K562 (cell line): ENCODE results near the gene CRYBG1. TPM values are rescaled to one million over a fixed set of nuclear protein-coding genes. Genes with fewer than 3 reads are reported as not detected.

Source experiments
- ATAC-seq: fragments of 200-7000 bp; cut with Tn5 transposase; 3 replicates; pipeline ENCODE4 v1.9.1; 2020; ENCODE audit warnings: moderate library complexity
- BruUV-seq: library from RNA; stranded (reverse); fragments of 400-500 nt; replicated peaks from 2 replicates; lab custom pipeline; 2021; lab: Mats Ljungman, UMichigan
- CTCF ChIA-PET: fragments of 300-600 bp; formaldehyde crosslinking; extraction: SDS; loops from one replicate; lab custom pipeline; 2021; ENCODE audit warnings: low intra/inter-chr PET ratio; lab: Yijun Ruan, JAX
- POLR2A ChIA-PET: fragments of 300-600, 350-650 bp; sonication (Branson Sonifier 250); formaldehyde crosslinking; extraction: SDS; loops from one replicate; lab custom pipeline; 2021; ENCODE audit warnings: antibody characterized with exemption, inconsistent platforms; lab: Yijun Ruan, JAX
- DNase-seq, 4 experiments: peaks; one replicate each; pipeline versions ENCODE4 v3.0.0 to v3.0.0-alpha.2; 2011 to 2018; ENCODE audit warnings: low spot score in 3 of 4, mixed read lengths in 3 of 4; ENCODE audit errors: extremely low read depth in 1 of 4
- FAIRE-seq: peaks from 2 replicates; lab custom pipeline; 2011; peaks lifted over from hg19 to GRCh38; lab: Jason Lieb, UNC
- H2AFZ ChIP-seq: 2 replicates; pipeline ENCODE4 v1.6.0; 2011; ENCODE audit warnings: low read depth, low read length, control low read depth, inconsistent platforms
- H3K27ac ChIP-seq: fragments of 200-600 bp; 3 replicates; pipeline ENCODE4 v1.8.0; 2011; ENCODE audit warnings: low read depth, mild to moderate bottlenecking, control low read depth, inconsistent platforms, low read length, moderate library complexity, mixed read lengths; ENCODE audit errors: extremely low read depth
- H3K27me3 ChIP-seq, 2 experiments: fragments of 300-600 bp in 1 of 2; 2 replicates in 1 of 2; 3 replicates in 1 of 2; pipeline versions ENCODE4 v1.6.0 to v1.8.0; 2011; ENCODE audit warnings: inconsistent platforms in 2 of 2, low read length in 2 of 2, mild to moderate bottlenecking in 1 of 2, mixed read lengths in 1 of 2, moderate library complexity in 1 of 2; ENCODE audit not compliant: control insufficient read depth in 2 of 2, insufficient read depth in 2 of 2
- H3K36me3 ChIP-seq: fragments of 300-600 bp; 3 replicates; pipeline ENCODE4 v1.8.0; 2011; ENCODE audit warnings: mild to moderate bottlenecking, low read length, inconsistent platforms; ENCODE audit not compliant: control insufficient read depth, insufficient read depth
- H3K4me1 ChIP-seq, 2 experiments: fragments of 200-600 bp in 1 of 2; replicated peaks in 1 of 2; 2 replicates in 1 of 2; 3 replicates in 1 of 2; pipeline versions ENCODE4 v1.5.1 to v1.8.0; 2011; ENCODE audit warnings: inconsistent platforms in 2 of 2, low read length in 2 of 2, mild to moderate bottlenecking in 1 of 2, mixed read lengths in 1 of 2, moderate library complexity in 1 of 2; ENCODE audit not compliant: control insufficient read depth in 2 of 2, insufficient read depth in 2 of 2
- H3K4me2 ChIP-seq: 2 replicates; pipeline ENCODE4 v1.6.1; 2011; ENCODE audit warnings: low read length, control low read depth, inconsistent platforms, mixed read lengths; ENCODE audit not compliant: insufficient read depth
- H3K4me3 ChIP-seq: fragments of 200-600 bp; sonication (generic), shearing (Covaris generic); 2 replicates; pipeline ENCODE4 v1.5.1; 2016; ENCODE audit warnings: control low read depth, inconsistent platforms
- H3K79me2 ChIP-seq: fragments of 200-600 bp; 3 replicates; pipeline ENCODE4 v1.8.0; 2011; ENCODE audit warnings: low read length, inconsistent platforms; ENCODE audit not compliant: control insufficient read depth, insufficient read depth
- H3K9ac ChIP-seq, 2 experiments: 2 replicates each; pipeline versions ENCODE4 v1.6.0 to v1.6.1; 2011; ENCODE audit warnings: low read depth in 2 of 2, low read length in 2 of 2, control low read depth in 1 of 2, inconsistent platforms in 1 of 2, mild to moderate bottlenecking in 1 of 2, mixed read lengths in 1 of 2; ENCODE audit not compliant: insufficient read depth in 1 of 2
- H3K9me1 ChIP-seq: one replicate; pipeline ENCODE4 v1.6.0; 2011; ENCODE audit warnings: inconsistent platforms, mild to moderate bottlenecking, low read length, moderate library complexity; ENCODE audit not compliant: control insufficient read depth, insufficient read depth
- H3K9me3 ChIP-seq: replicated peaks from 2 replicates; pipeline ENCODE4 v1.5.1; 2011; ENCODE audit warnings: low read depth, low read length, inconsistent platforms; ENCODE audit not compliant: control insufficient read depth, insufficient read depth
- H4K20me1 ChIP-seq: replicated peaks from 2 replicates; pipeline ENCODE4 v1.6.1; 2011; ENCODE audit warnings: low read length, inconsistent platforms, mixed read lengths; ENCODE audit not compliant: control insufficient read depth, insufficient read depth
- CBFA2T2 ChIP-seq: fragments of 450-650 bp; conservative IDR thresholded peaks from 2 replicates; pipeline ENCODE4 v1.6.1; 2017; ENCODE audit warnings: mild to moderate bottlenecking
- CXXC5 ChIP-seq: fragments of 250-450 bp; sonication (Bioruptor Pico); IDR thresholded peaks from 2 replicates; pipeline ENCODE4 v1.8.0; 2022; ENCODE audit warnings: inconsistent platforms, mild to moderate bottlenecking, moderate library complexity
- ETV1 ChIP-seq: fragments of 450-650 bp; conservative IDR thresholded peaks from 2 replicates; pipeline ENCODE4 v1.6.1; 2016; ENCODE audit warnings: missing genetic modification characterization, control low read depth, low read depth, missing compliant biosample characterization
- MYNN ChIP-seq, 2 experiments: sonication (generic); formaldehyde crosslinking in 1 of 2; IDR thresholded peaks; 2 replicates each; pipeline versions ENCODE4 v1.5.0 to v1.6.1; 2016 to 2020; ENCODE audit warnings: antibody characterized with exemption in 1 of 2, missing genetic modification reagents in 1 of 2
- NRF1 ChIP-seq, 2 experiments: fragments of 450-650 bp; IDR thresholded peaks in 1 of 2; conservative IDR thresholded peaks in 1 of 2; 2 replicates each; pipeline ENCODE4 v1.6.1; 2014; ENCODE audit warnings: mild to moderate bottlenecking in 2 of 2
- SMARCC2 ChIP-seq: fragments of 450-650 bp; IDR thresholded peaks from 2 replicates; pipeline ENCODE4 v1.6.1; 2017; ENCODE audit warnings: antibody characterized with exemption, moderate library complexity, mild to moderate bottlenecking, low read depth
- ZBED1 ChIP-seq: IDR thresholded peaks from 2 replicates; pipeline ENCODE4 v1.6.1; 2014
- ZC3H4 ChIP-seq: sonication (generic); formaldehyde crosslinking; IDR thresholded peaks from 2 replicates; pipeline ENCODE4 v1.9.0; 2021; ENCODE audit warnings: missing genetic modification reagents, borderline replicate concordance
- ZNF174 ChIP-seq: fragments of 250-450 bp; sonication (Bioruptor Pico); IDR thresholded peaks from 2 replicates; pipeline ENCODE4 v1.4.0; 2020; ENCODE audit warnings: mild to moderate bottlenecking
- ZNF23 ChIP-seq: fragments of 250-450 bp; sonication (Bioruptor Pico); IDR thresholded peaks from 2 replicates; pipeline ENCODE4 v1.4.0; 2020; ENCODE audit warnings: mild to moderate bottlenecking
- ZNF324 ChIP-seq: fragments of 250-450 bp; sonication (Bioruptor Pico); IDR thresholded peaks from 2 replicates; pipeline ENCODE4 v1.4.0; 2020; ENCODE audit warnings: mild to moderate bottlenecking
- ZNF586 ChIP-seq: fragments of 450-650 bp; formaldehyde crosslinking; conservative IDR thresholded peaks from 2 replicates; pipeline ENCODE4 v1.4.0; 2020; ENCODE audit warnings: mild to moderate bottlenecking, moderate library complexity
- WGBS: fragments of 100-300 bp; shearing (Covaris generic); methylation state at CpG from one replicate; pipeline ENCODE4 v1.1.6; 2016; ENCODE audit warnings: low coverage, mixed read lengths; ENCODE audit not compliant: insufficient coverage; ENCODE audit errors: missing lambda C conversion rate; 5-methylcytosine and 5-hydroxymethylcytosine counted together
- in situ Hi-C: fragments of 300-500 bp; cut with MboI; formaldehyde crosslinking; loops from 4 replicates; pipeline ENCODE4 v1.15.0; 2018; ENCODE audit warnings: inconsistent platforms, mixed read lengths
- intact Hi-C: fragments of 100-400 bp; cut with micrococcal nuclease; formaldehyde crosslinking; loops from 2 replicates; pipeline ENCODE4 v1.14.2; 2022
- polyA plus RNA-seq, 8 experiments: library from polyadenylated mRNA; depleted of rRNA in 4 of 8; stranded (reverse) in 5 of 8; unstranded in 3 of 8; fragments of >200 nt; fragmentation: Nextera tagmentation in 2 of 8; fragmentation: Illumina TruSeq in 1 of 8; extraction: Ambion mirVana in 2 of 8; extraction: Trizol in 1 of 8; gene quantifications; 2 replicates each; pipeline versions ENCODE4 v1.2.1 to v1.2.3, GENCODE V29; 2011 to 2014; ENCODE audit warnings: inconsistent platforms in 1 of 8, missing spikeins in 1 of 8
- total RNA-seq, 7 experiments: library from RNA; depleted of rRNA in 6 of 7; stranded (reverse); fragments of >200 nt in 6 of 7; fragmentation: Illumina TruSeq in 2 of 7; extraction: Trizol in 2 of 7; gene quantifications; 2 replicates each; pipeline versions ENCODE4 v1.2.1 to v1.2.3, GENCODE V29; 2011 to 2021; ENCODE audit warnings: low replicate concordance in 1 of 7
- TF ChIP-seq, protein P1 (sequence below): sonication (generic); formaldehyde crosslinking; IDR thresholded peaks from 2 replicates; pipeline ENCODE4 v1.8.0; 2022; ENCODE audit warnings: missing genetic modification reagents, mild to moderate bottlenecking, borderline replicate concordance
- TF ChIP-seq, protein P2 (sequence below): fragments of 450-650 bp; IDR thresholded peaks from 2 replicates; pipeline ENCODE4 v1.6.1; 2016; ENCODE audit warnings: low read depth
- TF ChIP-seq, protein P3 (sequence below): sonication (generic); formaldehyde crosslinking; IDR thresholded peaks from 2 replicates; pipeline ENCODE4 v1.8.1; 2023; ENCODE audit warnings: mild to moderate bottlenecking, missing genetic modification reagents, moderate library complexity

The CRYBG1 gene
- total and polyA plus RNA-seq, 9 of the 15 experiments (the other 6 are each of a cell fraction or from before 2014, with no cell fraction given): 0.07 to 0.47 (median 0.11) TPM

DNA sequence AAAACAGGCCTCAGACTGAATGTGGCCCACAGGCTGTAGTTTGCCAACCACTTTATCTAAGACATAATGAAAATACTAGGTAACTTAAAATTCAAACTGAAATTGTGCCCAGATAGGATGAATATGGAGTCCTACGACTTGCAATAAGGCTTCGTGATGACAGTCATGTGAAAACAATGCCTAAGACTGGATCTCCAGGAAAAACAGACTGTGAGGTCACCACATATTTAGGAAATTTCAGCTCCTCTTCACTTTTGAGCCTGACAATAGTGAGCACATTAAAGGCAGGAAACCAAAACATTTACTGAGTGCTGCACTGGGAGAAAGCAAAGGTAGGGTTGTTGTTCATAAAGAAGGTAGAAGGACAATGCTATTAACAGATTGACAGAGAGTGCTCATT, 218.8 kb downstream of the CRYBG1 start:
- no peak overlapping the region for H2AFZ ChIP-seq
- ATAC-seq (no peak), DNase-seq (no peak), FAIRE-seq (no peak)
- no peak overlapping the region for H3K27ac ChIP-seq
- WGBS: 83% methylated on average over 2 of the region's 2 CpGs
- in situ Hi-C loops (no loop called here), intact Hi-C loops (no loop called here)
- no peaks in the 10 kb centered on the region for H4K20me1 ChIP-seq
- H3K36me3 ChIP-seq: peaks cover 32% of the 10 kb centered on the region; the same call in 1 of the 3 replicates
- BruUV-seq: no TSS peak
- H3K4me2 ChIP-seq: no peak overlapping the region
- ChIA-PET CTCF (no interaction called here), POLR2A (no interaction called here)
- no peak overlapping the region for H3K4me3 ChIP-seq
- no peaks in the 10 kb centered on the region for H3K9me3 ChIP-seq
- no peaks in the 10 kb centered on the region for H3K9me1 ChIP-seq
- H3K9ac ChIP-seq: no peak overlapping the region
- H3K4me1 ChIP-seq: no peaks in the 10 kb centered on the region
- H3K27me3 ChIP-seq: no peaks in the 10 kb centered on the region
- H3K79me2 ChIP-seq: no peaks in the 10 kb centered on the region
- TF ChIP-seq, protein P1, sequence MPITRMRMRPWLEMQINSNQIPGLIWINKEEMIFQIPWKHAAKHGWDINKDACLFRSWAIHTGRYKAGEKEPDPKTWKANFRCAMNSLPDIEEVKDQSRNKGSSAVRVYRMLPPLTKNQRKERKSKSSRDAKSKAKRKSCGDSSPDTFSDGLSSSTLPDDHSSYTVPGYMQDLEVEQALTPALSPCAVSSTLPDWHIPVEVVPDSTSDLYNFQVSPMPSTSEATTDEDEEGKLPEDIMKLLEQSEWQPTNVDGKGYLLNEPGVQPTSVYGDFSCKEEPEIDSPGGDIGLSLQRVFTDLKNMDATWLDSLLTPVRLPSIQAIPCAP (CRISPR knock-in tag): no peak
- no peak for TF ChIP-seq SMARCC2
- TF ChIP-seq, protein P2, sequence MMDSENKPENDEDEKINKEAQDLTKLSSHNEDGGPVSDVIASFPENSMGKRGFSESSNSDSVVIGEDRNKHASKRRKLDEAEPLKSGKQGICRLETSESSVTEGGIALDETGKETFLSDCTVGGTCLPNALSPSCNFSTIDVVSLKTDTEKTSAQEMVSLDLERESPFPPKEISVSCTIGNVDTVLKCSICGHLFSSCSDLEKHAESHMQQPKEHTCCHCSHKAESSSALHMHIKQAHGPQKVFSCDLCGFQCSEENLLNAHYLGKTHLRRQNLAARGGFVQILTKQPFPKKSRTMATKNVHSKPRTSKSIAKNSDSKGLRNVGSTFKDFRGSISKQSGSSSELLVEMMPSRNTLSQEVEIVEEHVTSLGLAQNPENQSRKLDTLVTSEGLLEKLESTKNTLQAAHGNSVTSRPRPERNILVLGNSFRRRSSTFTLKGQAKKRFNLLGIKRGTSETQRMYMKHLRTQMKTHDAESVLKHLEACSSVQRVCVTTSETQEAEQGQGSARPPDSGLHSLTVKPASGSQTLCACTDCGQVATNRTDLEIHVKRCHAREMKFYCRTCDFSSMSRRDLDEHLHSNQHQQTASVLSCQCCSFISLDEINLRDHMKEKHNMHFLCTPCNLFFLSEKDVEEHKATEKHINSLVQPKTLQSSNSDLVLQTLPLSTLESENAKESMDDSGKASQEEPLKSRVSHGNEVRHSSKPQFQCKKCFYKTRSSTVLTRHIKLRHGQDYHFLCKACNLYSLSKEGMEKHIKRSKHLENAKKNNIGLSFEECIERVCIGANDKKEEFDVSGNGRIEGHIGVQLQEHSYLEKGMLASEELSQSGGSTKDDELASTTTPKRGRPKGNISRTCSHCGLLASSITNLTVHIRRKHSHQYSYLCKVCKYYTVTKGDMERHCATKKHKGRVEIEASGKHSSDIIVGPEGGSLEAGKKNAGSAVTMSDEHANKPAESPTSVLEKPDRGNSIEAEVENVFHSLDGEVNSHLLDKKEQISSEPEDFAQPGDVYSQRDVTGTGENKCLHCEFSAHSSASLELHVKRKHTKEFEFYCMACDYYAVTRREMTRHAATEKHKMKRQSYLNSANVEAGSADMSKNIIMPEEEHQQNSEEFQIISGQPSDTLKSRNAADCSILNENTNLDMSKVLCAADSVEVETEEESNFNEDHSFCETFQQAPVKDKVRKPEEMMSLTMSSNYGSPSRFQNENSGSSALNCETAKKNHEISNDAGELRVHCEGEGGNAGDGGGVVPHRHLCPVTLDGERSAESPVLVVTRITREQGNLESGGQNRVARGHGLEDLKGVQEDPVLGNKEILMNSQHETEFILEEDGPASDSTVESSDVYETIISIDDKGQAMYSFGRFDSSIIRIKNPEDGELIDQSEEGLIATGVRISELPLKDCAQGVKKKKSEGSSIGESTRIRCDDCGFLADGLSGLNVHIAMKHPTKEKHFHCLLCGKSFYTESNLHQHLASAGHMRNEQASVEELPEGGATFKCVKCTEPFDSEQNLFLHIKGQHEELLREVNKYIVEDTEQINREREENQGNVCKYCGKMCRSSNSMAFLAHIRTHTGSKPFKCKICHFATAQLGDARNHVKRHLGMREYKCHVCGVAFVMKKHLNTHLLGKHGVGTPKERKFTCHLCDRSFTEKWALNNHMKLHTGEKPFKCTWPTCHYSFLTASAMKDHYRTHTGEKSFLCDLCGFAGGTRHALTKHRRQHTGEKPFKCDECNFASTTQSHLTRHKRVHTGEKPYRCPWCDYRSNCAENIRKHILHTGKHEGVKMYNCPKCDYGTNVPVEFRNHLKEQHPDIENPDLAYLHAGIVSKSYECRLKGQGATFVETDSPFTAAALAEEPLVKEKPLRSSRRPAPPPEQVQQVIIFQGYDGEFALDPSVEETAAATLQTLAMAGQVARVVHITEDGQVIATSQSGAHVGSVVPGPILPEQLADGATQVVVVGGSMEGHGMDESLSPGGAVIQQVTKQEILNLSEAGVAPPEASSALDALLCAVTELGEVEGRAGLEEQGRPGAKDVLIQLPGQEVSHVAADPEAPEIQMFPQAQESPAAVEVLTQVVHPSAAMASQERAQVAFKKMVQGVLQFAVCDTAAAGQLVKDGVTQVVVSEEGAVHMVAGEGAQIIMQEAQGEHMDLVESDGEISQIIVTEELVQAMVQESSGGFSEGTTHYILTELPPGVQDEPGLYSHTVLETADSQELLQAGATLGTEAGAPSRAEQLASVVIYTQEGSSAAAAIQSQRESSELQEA: no peak
- no peak for TF ChIP-seq NRF1 (conservative IDR thresholded peaks at IDR 0.05 in 1 of 2, IDR thresholded peaks at IDR 0.05 in 1 of 2)
- no peak for TF ChIP-seq MYNN (IDR thresholded peaks at IDR 0.05)
- TF ChIP-seq MYNN (CRISPR knock-in tag; IDR thresholded peaks at IDR 0.05): no peak
- no peak for TF ChIP-seq ETV1 (tag)
- TF ChIP-seq ZNF174 (CRISPR knock-in tag): no peak
- TF ChIP-seq ZBED1: no peak
- TF ChIP-seq CBFA2T2: no peak
- TF ChIP-seq ZNF324 (CRISPR knock-in tag): no peak
- TF ChIP-seq, protein P3, sequence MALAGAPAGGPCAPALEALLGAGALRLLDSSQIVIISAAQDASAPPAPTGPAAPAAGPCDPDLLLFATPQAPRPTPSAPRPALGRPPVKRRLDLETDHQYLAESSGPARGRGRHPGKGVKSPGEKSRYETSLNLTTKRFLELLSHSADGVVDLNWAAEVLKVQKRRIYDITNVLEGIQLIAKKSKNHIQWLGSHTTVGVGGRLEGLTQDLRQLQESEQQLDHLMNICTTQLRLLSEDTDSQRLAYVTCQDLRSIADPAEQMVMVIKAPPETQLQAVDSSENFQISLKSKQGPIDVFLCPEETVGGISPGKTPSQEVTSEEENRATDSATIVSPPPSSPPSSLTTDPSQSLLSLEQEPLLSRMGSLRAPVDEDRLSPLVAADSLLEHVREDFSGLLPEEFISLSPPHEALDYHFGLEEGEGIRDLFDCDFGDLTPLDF (CRISPR knock-in tag): no peak
- no peak for TF ChIP-seq ZNF23 (CRISPR knock-in tag)
- TF ChIP-seq CXXC5 (CRISPR knock-in tag): no peak
- TF ChIP-seq ZC3H4: no peak
- no peak for TF ChIP-seq ZNF586 (CRISPR knock-in tag)
